H1 (cell line): ENCODE data around the gene MRPL28. TPM values are rescaled to one million over a fixed set of nuclear protein-coding genes. Genes with fewer than 3 reads are reported as not detected.

Experiments used
- CTCF ChIA-PET: fragments of 300-600 bp; sonication (Branson Sonifier 250); formaldehyde crosslinking; loops from one replicate; lab custom pipeline; 2021; ENCODE audit not compliant: partially characterized antibody; lab: Charles Lee
- POLR2A ChIA-PET: fragments of 300-600 bp; sonication (Branson Sonifier 250); formaldehyde crosslinking; loops from one replicate; lab custom pipeline; 2021; ENCODE audit warnings: inconsistent platforms; ENCODE audit not compliant: partially characterized antibody; lab: Charles Lee
- DNase-seq, 2 experiments: peaks; one replicate each; pipeline versions ENCODE4 v3.0.0 to v3.0.0-alpha.2; 2010 to 2022; ENCODE audit warnings: low spot score in 2 of 2, low read depth in 1 of 2, mixed read lengths in 1 of 2
- FAIRE-seq: peaks from 2 replicates; lab custom pipeline; 2011; peaks lifted over from hg19 to GRCh38; lab: Jason Lieb, UNC
- H2AFZ ChIP-seq: 2 replicates; pipeline ENCODE4 v1.8.1; 2012; ENCODE audit warnings: low read length, inconsistent platforms
- H2AK5ac ChIP-seq: 2 replicates; pipeline ENCODE4 v1.6.1; 2013; ENCODE audit warnings: low read depth, low read length
- H2BK120ac ChIP-seq: replicated peaks from 2 replicates; pipeline ENCODE3; 2013; ENCODE audit warnings: low read depth, low read length, inconsistent platforms
- H2BK12ac ChIP-seq: 2 replicates; pipeline ENCODE4 v1.6.1; 2013; ENCODE audit warnings: low read depth, low read length
- H2BK15ac ChIP-seq: 2 replicates; pipeline ENCODE4 v1.6.1; 2013; ENCODE audit warnings: low read length
- H2BK20ac ChIP-seq: 2 replicates; pipeline ENCODE4 v1.6.1; 2013; ENCODE audit warnings: low read length
- H2BK5ac ChIP-seq: 2 replicates; pipeline ENCODE4 v1.6.1; 2013; ENCODE audit warnings: low read depth, low read length
- H3K14ac ChIP-seq: 2 replicates; pipeline ENCODE4 v1.6.1; 2013; ENCODE audit warnings: inconsistent platforms; ENCODE audit not compliant: insufficient read length
- H3K18ac ChIP-seq: 2 replicates; pipeline ENCODE4 v1.6.1; 2013; ENCODE audit warnings: low read length; ENCODE audit errors: extremely low read depth
- H3K23ac ChIP-seq: 2 replicates; pipeline ENCODE4 v1.6.1; 2013; ENCODE audit warnings: inconsistent platforms; ENCODE audit not compliant: insufficient read length
- H3K23me2 ChIP-seq: 2 replicates; pipeline ENCODE4 v1.6.1; 2013; ENCODE audit warnings: low read depth, low read length
- H3K27ac ChIP-seq: 2 replicates; pipeline ENCODE4 v1.6.1; 2011; ENCODE audit warnings: low read depth, low read length, inconsistent platforms
- H3K27me3 ChIP-seq, 4 experiments: replicated peaks in 1 of 4; 1 replicate in 1 of 4; 2 replicates in 3 of 4; pipeline versions ENCODE4 v1.6.1 to v1.8.1; 2011 to 2013; ENCODE audit warnings: low read length in 3 of 4, mild to moderate bottlenecking in 3 of 4, inconsistent platforms in 2 of 4, mixed read lengths in 2 of 4, moderate library complexity in 1 of 4; ENCODE audit not compliant: control insufficient read depth in 3 of 4, insufficient read depth in 3 of 4; ENCODE audit errors: extremely low read depth in 1 of 4
- H3K36me3 ChIP-seq, 4 experiments: 2 replicates each; pipeline versions ENCODE4 v1.6.1 to v1.8.1; 2011 to 2013; ENCODE audit warnings: mild to moderate bottlenecking in 4 of 4, low read length in 3 of 4, moderate library complexity in 2 of 4, control low read depth in 1 of 4, inconsistent platforms in 1 of 4; ENCODE audit not compliant: insufficient read depth in 4 of 4, control insufficient read depth in 2 of 4
- H3K4ac ChIP-seq: replicated peaks from 2 replicates; pipeline ENCODE3; 2013; ENCODE audit warnings: low read length, low read depth, mixed read lengths, inconsistent platforms; ENCODE audit not compliant: insufficient read length
- H3K4me1 ChIP-seq, 4 experiments: replicated peaks in 1 of 4; 1 replicate in 1 of 4; 2 replicates in 3 of 4; pipeline versions ENCODE4 v1.6.1 to v1.8.1; 2011 to 2013; ENCODE audit warnings: low read length in 3 of 4, inconsistent platforms in 2 of 4, mixed read lengths in 1 of 4; ENCODE audit not compliant: insufficient read depth in 4 of 4, control insufficient read depth in 3 of 4
- H3K4me2 ChIP-seq, 2 experiments: 2 replicates each; pipeline versions ENCODE4 v1.6.1 to v1.8.1; 2011 to 2013; ENCODE audit warnings: low read depth in 2 of 2, low read length in 2 of 2, control low read depth in 1 of 2, inconsistent platforms in 1 of 2, mild to moderate bottlenecking in 1 of 2; ENCODE audit not compliant: insufficient read depth in 1 of 2
- H3K4me3 ChIP-seq, 4 experiments: fragments of 200-600, 300-600 bp in 1 of 4; sonication (generic), shearing (Covaris generic), sonication (Bioruptor Twin) in 1 of 4; 2 replicates each; pipeline versions ENCODE4 v1.5.1 to v1.8.1; 2011 to 2016; ENCODE audit warnings: low read length in 4 of 4, low read depth in 3 of 4, control low read depth in 2 of 4, inconsistent platforms in 2 of 4, mild to moderate bottlenecking in 2 of 4, mixed read lengths in 1 of 4, moderate library complexity in 1 of 4; ENCODE audit not compliant: insufficient read depth in 2 of 4; ENCODE audit errors: extremely low read depth in 1 of 4
- H3K56ac ChIP-seq: replicated peaks from 2 replicates; pipeline ENCODE3; 2013; ENCODE audit warnings: low read depth, mild to moderate bottlenecking, mixed read lengths, low read length, inconsistent platforms; ENCODE audit not compliant: insufficient read length
- H3K79me1 ChIP-seq: 2 replicates; pipeline ENCODE4 v1.6.1; 2013; ENCODE audit warnings: low read depth, low read length, control low read depth
- H3K79me2 ChIP-seq, 2 experiments: 2 replicates each; pipeline versions ENCODE4 v1.6.1 to v1.8.1; 2012 to 2013; ENCODE audit warnings: low read length in 2 of 2, mild to moderate bottlenecking in 2 of 2, inconsistent platforms in 1 of 2; ENCODE audit not compliant: insufficient read depth in 2 of 2, control insufficient read depth in 1 of 2
- H3K9ac ChIP-seq, 4 experiments: replicated peaks in 1 of 4; 1 replicate in 1 of 4; 2 replicates in 3 of 4; pipeline versions ENCODE4 v1.6.1 to v1.8.1; 2011 to 2013; ENCODE audit warnings: low read depth in 3 of 4, low read length in 3 of 4, control low read depth in 2 of 4, mild to moderate bottlenecking in 2 of 4, moderate library complexity in 2 of 4, inconsistent platforms in 1 of 4; ENCODE audit errors: extremely low read depth in 1 of 4
- H3K9me3 ChIP-seq, 2 experiments: 2 replicates each; pipeline versions ENCODE4 v1.6.1 to v1.8.1; 2012 to 2013; ENCODE audit warnings: mild to moderate bottlenecking in 2 of 2, moderate library complexity in 2 of 2, control low read depth in 1 of 2, inconsistent platforms in 1 of 2, low read depth in 1 of 2, low read length in 1 of 2, mixed read lengths in 1 of 2; ENCODE audit not compliant: insufficient read depth in 2 of 2
- H4K20me1 ChIP-seq, 2 experiments: replicated peaks in 1 of 2; 2 replicates each; pipeline versions ENCODE3 to v1.8.1; 2011 to 2013; ENCODE audit warnings: inconsistent platforms in 2 of 2, low read length in 2 of 2, mild to moderate bottlenecking in 1 of 2; ENCODE audit not compliant: insufficient read depth in 2 of 2, control insufficient read depth in 1 of 2
- H4K5ac ChIP-seq: 2 replicates; pipeline ENCODE4 v1.6.1; 2013; ENCODE audit warnings: low read length, low read depth, mixed read lengths, inconsistent platforms; ENCODE audit not compliant: insufficient read length
- H4K8ac ChIP-seq: 2 replicates; pipeline ENCODE4 v1.8.0; 2013; ENCODE audit warnings: mild to moderate bottlenecking, moderate library complexity, low read length, inconsistent platforms; ENCODE audit not compliant: insufficient read depth; ENCODE audit errors: extremely low read depth
- H4K91ac ChIP-seq: replicated peaks from 2 replicates; pipeline ENCODE3; 2013; ENCODE audit warnings: low read length, mixed read lengths, inconsistent platforms; ENCODE audit not compliant: insufficient read length
- CBX8 ChIP-seq: fragments of 300-800, 300-1000 bp; sonication (generic); IDR thresholded peaks from 2 replicates; pipeline ENCODE4 v1.7.1; 2016; ENCODE audit warnings: low read depth, low read length, borderline replicate concordance
- CREB1 ChIP-seq: IDR thresholded peaks from 2 replicates; pipeline ENCODE4 v1.6.1; 2012; ENCODE audit warnings: inconsistent platforms
- CTCF ChIP-seq, 3 experiments: IDR thresholded peaks; 1 replicate in 2 of 3; 2 replicates in 1 of 3; pipeline versions ENCODE4 v1.5.1 to v1.6.1; 2011; ENCODE audit warnings: low read length in 3 of 3, mild to moderate bottlenecking in 3 of 3, inconsistent platforms in 2 of 3, low read depth in 1 of 3, moderate library complexity in 1 of 3; ENCODE audit not compliant: insufficient read depth in 1 of 3; ENCODE audit errors: control extremely low read depth in 1 of 3
- EP300 ChIP-seq, 2 experiments: IDR thresholded peaks; 1 replicate in 1 of 2; 2 replicates in 1 of 2; pipeline ENCODE4 v1.6.1; 2011 to 2012; ENCODE audit warnings: low read depth in 2 of 2, low read length in 2 of 2, mild to moderate bottlenecking in 2 of 2, borderline replicate concordance in 1 of 2, inconsistent platforms in 1 of 2, moderate library complexity in 1 of 2
- JUN ChIP-seq: IDR thresholded peaks from 2 replicates; pipeline ENCODE4 v1.6.1; 2011; ENCODE audit warnings: low read depth, mild to moderate bottlenecking, improper control_type of control experiment, low read length
- RNF2 ChIP-seq: fragments of 200-900, 300-1000 bp; sonication (generic); IDR thresholded peaks from 2 replicates; pipeline ENCODE4 v1.7.1; 2016; ENCODE audit warnings: borderline replicate concordance, low read depth, mild to moderate bottlenecking, antibody characterized with exemption, low read length; ENCODE audit not compliant: poor library complexity, severe bottlenecking; ENCODE audit errors: missing control alignments
- RXRA ChIP-seq: IDR thresholded peaks from 2 replicates; pipeline ENCODE4 v1.6.1; 2011; ENCODE audit warnings: low read depth, mild to moderate bottlenecking, low read length, moderate library complexity; ENCODE audit not compliant: insufficient read depth
- SAP30 ChIP-seq: fragments of 300-600 bp; sonication (generic); IDR thresholded peaks from 2 replicates; pipeline ENCODE4 v1.7.1; 2012; ENCODE audit warnings: low read length, moderate library complexity, mild to moderate bottlenecking, inconsistent platforms; ENCODE audit not compliant: insufficient read depth, insufficient replicate concordance
- USF2 ChIP-seq: IDR thresholded peaks from 2 replicates; pipeline ENCODE4 v1.6.1; 2011; ENCODE audit warnings: low read length, improper control_type of control experiment
- WGBS, 2 experiments: shearing (Covaris generic) in 1 of 2; methylation state at CpG; one replicate each; pipeline versions ENCODE4 v1.1.6 to v1.1.7; 2013 to 2015; ENCODE audit warnings: low lambda C conversion rate in 2 of 2, mixed read lengths in 2 of 2, inconsistent platforms in 1 of 2, low coverage in 1 of 2, missing lambda C conversion rate in 1 of 2; ENCODE audit not compliant: insufficient replicate concordance in 2 of 2, insufficient coverage in 1 of 2, insufficient read length in 1 of 2; ENCODE audit errors: extremely low coverage in 1 of 2, missing lambda C conversion rate in 1 of 2; 5-methylcytosine and 5-hydroxymethylcytosine counted together
- polyA plus RNA-seq, 7 experiments: library from polyadenylated mRNA; depleted of rRNA in 3 of 7; stranded (reverse) in 5 of 7; unstranded in 2 of 7; fragments of >200 nt in 5 of 7; fragments of 200-250 nt in 2 of 7; gene quantifications; 1 replicate in 5 of 7; 2 replicates in 1 of 7; 4 replicates in 1 of 7; pipeline versions ENCODE4 v1.2.1 to v1.2.3, GENCODE V29; 2011 to 2013; ENCODE audit warnings: missing spikeins in 2 of 7, mixed read lengths in 2 of 7
- total RNA-seq: library from RNA; stranded (reverse); fragmentation: NEBNext Ultra II Directional; extraction: Animal tissue kit (Norgen Biotek cat#: 25700); gene quantifications from 2 replicates; pipeline ENCODE4 v1.2.1, GENCODE V29; 2021

Gene MRPL28
- total and polyA plus RNA-seq, 2 of the 8 experiments (the other 6 are each of a cell fraction or from before 2014, with no cell fraction given) = 88.9 to 188 TPM

DNA sequence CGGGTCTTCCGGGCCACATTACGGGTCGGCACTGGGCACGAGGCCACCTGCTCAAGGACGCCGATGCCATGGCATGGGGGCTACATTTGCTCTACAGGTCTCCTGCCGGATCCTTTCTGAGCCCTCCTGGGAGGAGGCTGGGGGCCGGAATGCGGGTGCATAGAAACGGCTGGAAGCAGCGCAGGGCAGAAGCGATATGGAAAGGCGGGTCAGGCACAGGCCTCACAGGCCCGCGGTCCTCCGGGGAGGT lies 46.2 kb downstream of the MRPL28 start:
- Histone ChIP-seq H3K4me2 (no peak overlapping the region), H2AK5ac (no peak overlapping the region), H3K23ac (no peak overlapping the region), H3K4ac (no peak overlapping the region), H4K5ac (no peak overlapping the region), H3K79me2 (peaks cover 0 to 74% of the 10 kb centered on the region in 2 experiments; a peak in 3 of 4 replicates), H3K18ac (no peak overlapping the region), H2BK120ac (no peak overlapping the region), H3K27me3 (no peaks in the 10 kb centered on the region), H2BK20ac (no peak overlapping the region), H3K9ac (no peak overlapping the region), H4K8ac (no peak overlapping the region), H3K9me3 (no peaks in the 10 kb centered on the region), H4K91ac (no peak overlapping the region), H2BK15ac (no peak overlapping the region), H2BK12ac (no peak overlapping the region), H3K4me3 (no peak overlapping the region), H3K36me3 (no peaks in the 10 kb centered on the region; a peak in 1 of 8 replicates), H3K56ac (no peak overlapping the region), H2AFZ (no peak overlapping the region), H3K4me1 (peaks cover 0 to 14% (median 9%) of the 10 kb centered on the region in 4 experiments; a peak in 6 of 7 replicates), H3K27ac (no peak overlapping the region), H3K23me2 (no peaks in the 10 kb centered on the region; the same call in 1 of the 2 replicates), H4K20me1 (peaks cover 26 to 52% of the 10 kb centered on the region in 2 experiments), H3K79me1 (peaks cover 34% of the 10 kb centered on the region), H2BK5ac (no peak overlapping the region), H3K14ac (no peak overlapping the region)
- 92% methylated on average over 17 of the region's 17 CpGs; no CpG with 5 or more reads in 1 of the 2 experiments for WGBS, 2 experiments
- no peak for DNase-seq
- no peak for FAIRE-seq
- CTCF ChIA-PET = interaction anchor here (0.7 to 1.9 kb wide), 10 partner anchors 10 to 230 kb away, joined by 3 to 7 read pairs (median 4); partner anchors contain the start of gene ARHGDIG
- POLR2A ChIA-PET = interaction anchor here (1.8 kb wide), 1 partner anchor 27 kb away, joined by 6 read pairs; no protein-coding TSS in a partner anchor
- no peak for TF ChIP-seq CREB1
- no peak for TF ChIP-seq JUN
- no peak for TF ChIP-seq EP300 (IDR thresholded peaks at IDR 0.05; ENCODE audit: borderline replicate concordance in 1 of 2, low read depth in 2 of 2, low read length in 2 of 2)
- no peak for TF ChIP-seq RNF2
- no peak for TF ChIP-seq USF2
- no peak for TF ChIP-seq SAP30
- no peak for TF ChIP-seq RXRA
- TF ChIP-seq CTCF (IDR thresholded peaks at IDR 0.05; ENCODE audit: control extremely low read depth in 1 of 3, insufficient read depth in 1 of 3, low read depth in 1 of 3, low read length in 3 of 3) = no peak
- no peak for TF ChIP-seq CBX8
